Measurements from ENCODE around the gene PRMT5. TPM values are rescaled to one million over a fixed set of nuclear protein-coding genes. Genes with fewer than 3 reads are reported as not detected.
A peak's percentile ranks its signal among the peaks of the same experiment; 100 is the strongest.

PRMT5 gene
- total and polyA plus RNA-seq, 8 donors = 20.9 to 48.8 (median 37.1) TPM

GRCh38 chr14:22939684-22940083 lies 10.5 kb upstream of the PRMT5 start:
- Histone ChIP-seq H3K36me3 (peaks cover 0 to 44% (median 23%) of the 10 kb centered on the region in 4 donors), H3K27ac (no peak overlapping the region), H3K9me3 (no peaks in the 10 kb centered on the region), H3K4me3 (no peak overlapping the region), H3K4me1 (no peaks in the 10 kb centered on the region), H3K27me3 (no peaks in the 10 kb centered on the region)
- 89 to 94% (median 93%) methylated on average over 4 of the region's 4 CpGs for WGBS, 5 donors
- intact Hi-C loops (cut with DNase I; ENCODE audit: low total_unique reads) = no loop called here
- DNase-seq = no peak
- TF ChIP-seq CTCF (IDR thresholded peaks at IDR 0.05) (no peak), EP300 (IDR thresholded peaks at IDR 0.05) (no peak), POLR2A (IDR thresholded peaks at IDR 0.05) (no peak), POLR2AphosphoS5 (IDR thresholded peaks at IDR 0.05) (no peak)

GRCh38 chr14:22935156-22935555 lies 6.0 kb upstream of the PRMT5 start:
- TF ChIP-seq POLR2A (IDR thresholded peaks at IDR 0.05) (no peak), CTCF (IDR thresholded peaks at IDR 0.05) (no peak), EP300 (IDR thresholded peaks at IDR 0.05) (no peak), POLR2AphosphoS5 (IDR thresholded peaks at IDR 0.05) (no peak)
- intact Hi-C loops (cut with DNase I; ENCODE audit: low total_unique reads) = no loop called here

GRCh38 chr14:22932146-22932545 lies 3.0 kb upstream of the PRMT5 start:
- H3K9me3 ChIP-seq = no peaks in the 10 kb centered on the region
- no peaks in the 10 kb centered on the region for H3K27me3 ChIP-seq
- no peak overlapping the region for H3K4me3 ChIP-seq
- peaks cover 17 to 37% (median 25%) of the 10 kb centered on the region in 4 donors for H3K4me1 ChIP-seq
- intact Hi-C loops (cut with DNase I; ENCODE audit: low total_unique reads) = no loop called here
- H3K36me3 ChIP-seq = peaks cover 0 to 12% (median 1%) of the 10 kb centered on the region in 4 donors
- peak overlapping the region in 1 of 5 donors; percentile 37 for H3K27ac ChIP-seq
- DNase-seq = peak in 1 of 2 donors; percentile 58
- TF ChIP-seq CTCF (IDR thresholded peaks at IDR 0.05) (no peak), POLR2AphosphoS5 (IDR thresholded peaks at IDR 0.05) (no peak), EP300 (IDR thresholded peaks at IDR 0.05) (no peak), POLR2A (IDR thresholded peaks at IDR 0.05) (no peak)
- 41 to 70% (median 44%) methylated on average over 3 of the region's 3 CpGs for WGBS, 5 donors

More at GRCh38 chr14:22935156-22935555, 6.0 kb upstream of the PRMT5 start:
- no peak for DNase-seq
- Histone ChIP-seq H3K9me3 (no peaks in the 10 kb centered on the region), H3K27me3 (no peaks in the 10 kb centered on the region), H3K36me3 (peaks cover 0 to 26% (median 4%) of the 10 kb centered on the region in 4 donors), H3K27ac (no peak overlapping the region), H3K4me1 (peaks cover 0 to 16% (median 5%) of the 10 kb centered on the region in 4 donors), H3K4me3 (no peak overlapping the region)
- WGBS, 5 donors = 80 to 90% (median 84%) methylated on average over 1 of the region's 1 CpG

GRCh38 chr14:22929961-22930364 lies 787 bp upstream of the PRMT5 start:
- WGBS, 5 donors = 2 to 5% (median 3%) methylated on average over 2 of the region's 2 CpGs
- Histone ChIP-seq H3K4me1 (peaks cover 20 to 43% (median 31%) of the 10 kb centered on the region in 4 donors), H3K9me3 (no peaks in the 10 kb centered on the region), H3K27me3 (no peaks in the 10 kb centered on the region), H3K4me3 (peak overlapping the region; percentile 73 to 97 (median 88)), H3K27ac (peak overlapping the region; percentile 79 to 97 (median 92)), H3K36me3 (peaks cover 9 to 27% (median 16%) of the 10 kb centered on the region in 4 donors)
- no peak for DNase-seq
- intact Hi-C loops (cut with DNase I; ENCODE audit: low total_unique reads) = no loop called here
- TF ChIP-seq POLR2AphosphoS5 (IDR thresholded peaks at IDR 0.05) (no peak), EP300 (IDR thresholded peaks at IDR 0.05) (no peak), POLR2A (IDR thresholded peaks at IDR 0.05) (no peak), CTCF (IDR thresholded peaks at IDR 0.05) (no peak)
